ENCODE results near the gene SFXN5.

The SFXN5 gene

GRCh38 chr2:73043929-73044832 lies 27.3 kb downstream of the SFXN5 start:
- no peak for DNase-seq (ENCODE audit: low spot score)

DNA sequence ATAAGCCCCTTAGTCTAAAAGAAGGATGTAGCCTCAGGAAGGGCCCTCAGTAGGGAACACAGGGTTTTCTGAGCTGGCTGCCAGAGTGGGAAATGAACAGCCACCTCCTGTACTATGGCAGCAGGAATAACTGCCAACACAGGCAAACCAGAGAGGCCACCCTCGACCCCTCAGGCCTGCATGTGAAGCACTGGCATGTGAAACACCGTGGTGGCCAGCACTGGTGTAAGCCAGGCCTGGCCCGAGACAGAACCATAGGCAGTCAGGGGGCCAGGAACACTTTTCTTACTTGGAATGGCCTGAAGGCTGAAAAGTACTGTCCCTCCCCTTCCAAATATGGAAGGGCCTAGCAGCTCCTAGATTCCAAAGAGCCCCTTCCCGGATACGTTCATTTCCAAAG lies 28.2 kb downstream of the SFXN5 start:
- DNase-seq (ENCODE audit: low spot score) = no peak

GRCh38 chr2:73037947-73038585 lies 33.4 kb downstream of the SFXN5 start:
- no peak for DNase-seq (ENCODE audit: low spot score)

GRCh38 chr2:73036766-73037165 lies 34.7 kb downstream of the SFXN5 start:
- no peak for DNase-seq (ENCODE audit: low spot score)

DNA sequence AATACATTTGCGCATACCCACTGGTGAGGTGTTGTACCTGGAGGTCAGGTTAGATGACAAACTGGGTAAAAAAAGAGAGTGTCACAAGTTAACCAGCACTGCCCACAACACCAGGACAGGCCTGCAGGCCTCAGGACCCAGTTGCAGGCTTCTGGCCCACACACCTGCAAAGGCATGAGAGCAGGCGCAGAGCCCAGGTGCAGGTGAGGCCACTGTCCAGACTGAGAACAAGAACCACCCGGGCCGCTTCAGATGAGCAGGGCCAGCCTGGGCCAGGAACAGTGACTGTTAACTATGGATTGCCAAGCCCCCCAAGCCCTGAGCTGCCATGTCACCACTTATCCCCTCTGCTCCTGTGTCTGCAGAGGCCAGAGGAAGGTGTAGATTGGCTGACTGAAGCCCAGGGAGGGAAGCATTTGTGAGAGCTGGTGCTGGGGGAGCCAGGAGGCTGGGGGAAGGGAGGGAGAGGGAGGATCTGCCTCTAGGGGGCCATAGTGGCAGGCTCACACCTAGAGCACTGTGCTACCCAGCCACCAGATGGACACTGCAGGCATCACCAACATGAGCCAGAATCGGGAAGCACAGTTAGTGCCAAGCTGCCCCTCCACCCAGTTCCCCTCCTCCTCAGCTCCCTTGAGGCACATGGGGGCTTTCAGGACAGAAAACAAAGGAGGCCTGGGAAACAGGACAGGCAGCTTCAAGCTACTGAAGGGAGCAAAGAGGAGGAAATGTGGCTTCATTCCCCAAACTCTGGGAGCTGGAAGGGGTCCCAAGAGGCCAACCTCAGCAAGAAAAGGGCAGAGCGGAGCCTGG lies 35.4 kb downstream of the SFXN5 start:
- no peak for DNase-seq (ENCODE audit: low spot score)

- no peak for DNase-seq (ENCODE audit: low spot score)
Observed at GRCh38 chr2:73034661-73035375, 36.7 kb downstream of the SFXN5 start.

GRCh38 chr2:73033766-73034381 lies 37.6 kb downstream of the SFXN5 start:
- no peak for DNase-seq (ENCODE audit: low spot score)

DNA sequence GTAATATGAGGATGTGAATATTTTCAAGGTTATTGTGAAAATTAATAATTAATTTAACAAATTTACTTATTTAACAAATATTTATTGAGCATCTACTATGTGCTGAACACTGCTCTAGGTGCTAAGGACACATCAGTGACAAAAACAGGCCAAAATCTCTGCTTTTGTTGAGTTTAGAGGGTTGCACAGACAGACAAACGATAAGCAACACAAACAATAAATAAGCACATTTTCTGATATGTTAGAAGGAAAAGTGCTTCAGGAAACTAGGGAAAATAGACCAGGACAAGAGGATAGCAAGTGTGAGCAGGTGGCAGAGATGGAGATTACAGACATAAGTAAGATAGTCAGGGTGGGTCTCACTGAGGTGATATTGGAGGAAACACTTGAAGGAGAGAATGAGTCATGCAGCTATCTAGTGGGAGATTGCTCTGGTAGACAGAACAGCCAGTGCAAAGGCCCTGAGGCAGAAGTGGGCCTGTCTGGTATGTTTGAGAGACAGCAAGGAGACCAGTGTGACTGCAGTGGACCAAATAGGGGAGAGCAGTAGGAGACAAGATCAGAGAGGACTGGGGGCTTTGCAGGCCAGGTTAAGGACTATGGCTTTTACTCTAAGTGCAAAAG lies 38.3 kb downstream of the SFXN5 start:
- DNase-seq (ENCODE audit: low spot score) = no peak

- no peak for DNase-seq (ENCODE audit: low spot score)
Observed at GRCh38 chr2:73032702-73033097, 38.8 kb downstream of the SFXN5 start.

DNA sequence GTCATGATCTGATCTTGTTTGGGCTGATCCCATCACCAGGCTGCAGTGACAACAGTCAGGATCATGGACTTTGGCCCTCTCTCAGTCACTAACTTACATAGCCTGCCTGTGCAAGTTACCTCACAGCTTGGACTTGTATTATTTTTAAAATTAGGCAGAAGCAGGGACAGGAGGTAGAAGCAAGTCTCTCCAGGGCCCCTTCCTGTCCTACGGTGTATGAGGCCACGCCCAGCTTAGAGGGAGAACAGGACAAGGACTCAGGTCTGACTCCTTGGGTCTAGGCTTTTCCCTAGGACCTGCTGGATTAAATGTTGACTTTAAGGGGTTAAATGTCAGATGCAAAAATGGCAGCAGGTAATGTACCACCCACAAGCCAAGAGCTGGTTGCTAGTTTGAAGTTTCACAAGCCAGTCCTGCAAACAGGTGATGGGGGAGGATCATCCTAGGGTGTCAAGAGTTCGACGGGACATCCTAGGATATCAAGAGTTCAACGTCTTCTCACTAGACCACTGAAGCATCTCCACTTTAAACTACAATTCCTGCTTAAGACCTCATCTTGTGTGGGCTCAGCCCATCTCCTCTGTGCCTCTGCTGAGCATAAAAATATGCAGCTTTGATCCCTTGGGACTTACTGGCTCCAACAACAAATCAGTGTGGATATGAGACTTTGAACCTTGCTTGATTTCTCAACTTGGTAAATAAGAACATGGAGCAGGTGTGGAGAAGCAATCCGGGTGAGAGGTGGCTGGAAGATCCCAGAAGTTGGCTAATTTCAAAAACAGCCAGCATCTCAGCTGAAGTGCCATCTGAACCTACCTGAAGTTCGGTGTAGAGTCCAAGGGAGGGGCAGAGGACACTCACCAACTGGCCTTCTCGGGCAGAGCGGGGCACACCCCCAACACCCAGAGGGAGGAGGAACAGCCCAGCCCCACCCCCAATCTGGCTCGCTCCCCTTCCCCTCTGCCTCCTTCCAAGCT lies 39.5 kb downstream of the SFXN5 start:
- DNase-seq (ENCODE audit: low spot score) = no peak

- DNase-seq (ENCODE audit: low spot score) = no peak
Observed at GRCh38 chr2:73031095-73031678, 40.3 kb downstream of the SFXN5 start.

DNA sequence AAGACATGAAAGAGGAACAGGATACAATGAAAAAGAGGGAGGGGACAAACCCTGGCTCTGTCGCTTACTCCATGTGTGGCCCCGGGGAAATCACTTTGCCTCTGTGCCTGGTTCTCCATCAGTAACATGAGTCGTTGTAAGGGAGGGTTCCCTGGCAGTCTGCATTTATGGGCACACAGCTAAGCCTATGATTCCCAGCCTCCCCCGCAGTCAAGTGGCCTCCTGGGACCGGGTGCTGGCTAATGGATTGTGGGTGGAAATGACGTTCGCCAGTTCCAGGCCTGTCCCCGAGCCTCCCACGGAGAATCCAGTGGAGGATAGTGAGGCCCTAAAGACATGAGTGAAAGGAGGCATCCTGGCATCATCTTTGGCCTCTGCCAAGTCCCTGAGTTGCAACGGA lies 42.7 kb downstream of the SFXN5 start:
- DNase-seq (ENCODE audit: low spot score) = no peak

- no peak for DNase-seq (ENCODE audit: low spot score)
Observed at GRCh38 chr2:73027340-73027739, 44.2 kb downstream of the SFXN5 start.

GRCh38 chr2:73023497-73023896 lies 48.0 kb downstream of the SFXN5 start:
- no peak for DNase-seq (ENCODE audit: low spot score)

DNA sequence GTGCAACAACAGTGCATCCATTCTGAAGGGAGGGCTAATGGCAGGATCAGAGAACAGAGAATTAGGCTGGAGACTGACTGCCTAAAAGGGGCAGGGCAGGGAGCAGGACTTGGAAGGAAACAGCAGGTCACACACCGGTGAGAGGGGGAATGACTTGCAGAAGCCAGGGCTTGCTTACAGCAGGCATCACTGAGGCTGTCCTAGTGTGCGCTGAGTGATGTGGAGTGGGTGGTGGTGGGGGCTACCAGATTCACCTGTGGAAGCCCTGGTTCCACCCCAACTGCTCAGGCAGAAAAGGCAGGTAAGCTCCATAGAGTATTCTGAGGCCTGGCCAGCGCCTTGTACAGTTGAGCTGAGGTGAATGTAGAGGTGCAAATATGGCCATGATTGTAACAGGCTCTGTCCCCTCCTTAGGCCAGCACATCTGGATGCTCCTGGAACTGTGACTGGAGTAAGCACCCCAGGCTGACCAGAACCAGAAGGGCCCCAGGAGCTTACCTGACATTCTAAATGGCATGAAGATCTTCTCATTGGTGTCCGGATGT lies 49.4 kb downstream of the SFXN5 start:
- no peak for DNase-seq (ENCODE audit: low spot score)

- DNase-seq (ENCODE audit: low spot score) = no peak
Observed at GRCh38 chr2:73021371-73022010, 50.0 kb downstream of the SFXN5 start.

DNA sequence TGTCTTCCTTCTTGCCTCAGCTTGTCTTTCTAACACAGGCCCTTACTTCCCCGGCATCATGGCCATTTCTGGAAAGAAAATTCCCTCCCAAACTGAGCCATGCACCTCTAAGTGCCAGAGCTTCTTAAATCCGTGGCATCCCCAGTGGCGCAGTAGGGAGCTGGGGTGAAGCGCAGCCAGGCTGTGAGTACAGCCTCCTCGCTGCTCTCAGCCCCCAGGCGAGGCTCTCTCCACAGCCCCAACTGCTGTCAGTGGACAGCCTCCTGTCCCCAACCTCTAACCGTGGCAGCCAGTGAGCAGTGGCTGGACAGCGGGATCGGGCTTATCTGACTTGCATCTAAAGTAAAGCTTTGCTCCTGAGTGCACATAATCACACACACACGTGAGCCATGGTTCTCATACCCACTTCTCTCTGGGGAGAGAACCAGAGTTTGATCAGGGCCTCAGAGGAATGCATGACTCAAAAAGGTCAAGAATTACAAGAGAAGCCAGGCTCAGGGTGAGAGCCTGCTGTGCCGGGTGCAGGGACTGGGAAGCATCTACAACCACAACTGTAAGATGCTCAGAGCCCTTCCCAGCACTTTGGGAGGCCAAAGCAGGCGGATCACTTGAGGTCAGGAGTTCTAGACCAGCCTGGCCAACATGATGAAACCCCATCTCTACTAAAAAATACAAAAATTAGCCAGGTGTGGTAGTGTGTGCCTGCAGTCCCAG lies 50.7 kb downstream of the SFXN5 start:
- peak; percentile 77 for DNase-seq (ENCODE audit: low spot score)

- no peak for DNase-seq (ENCODE audit: low spot score)
Observed at GRCh38 chr2:73020306-73020656, 51.2 kb downstream of the SFXN5 start.

All from GM03348 (cell line).